Sciatic nerve (tissue), 2 donors: ENCODE data around the gene PRKG1. TPM values are rescaled to one million over a fixed set of nuclear protein-coding genes. Genes with fewer than 3 reads are reported as not detected.
"Not testable (repeated sequence)": the region's sequence is repeated elsewhere in the genome, so short reads cannot be mapped to it uniquely, and the experiment has no call there.

Experiments used
- ATAC-seq: fragments of 200-7000 bp; cut with Tn5 transposase; one replicate; pipeline ENCODE4 v1.9.1; 2020; ENCODE audit warnings: mild to moderate bottlenecking, moderate library complexity
- DNase-seq: peaks from one replicate; pipeline ENCODE4 v3.0.0-alpha.2; 2020; ENCODE audit warnings: low spot score
- intact Hi-C: fragments of 100-400 bp; cut with DNase I; formaldehyde crosslinking; loops from one replicate; pipeline ENCODE4 v1.14.2; 2022
- total RNA-seq: library from RNA; stranded (reverse); fragmentation: NEBNext Ultra II Directional; extraction: Animal tissue kit (Norgen Biotek cat#: 25700); gene quantifications from one replicate; pipeline ENCODE4 v1.2.1, GENCODE V29; 2021
- donor health status: DM: no; HTN: no; CAD: no.
- donor health status: DM: no; HTN: no; CAD: no.

The PRKG1 gene
- total RNA-seq, 1 donor from 2014 or later = 20.0 TPM

- intact Hi-C loops = no loop called here
- no peak for DNase-seq
- ATAC-seq = no peak
These were observed 353.5 kb downstream of the PRKG1 start for GRCh38 chr10:51427758-51428157.

- DNase-seq (no peak), ATAC-seq (no peak)
- intact Hi-C loops = no loop called here
These were observed 356.2 kb downstream of the PRKG1 start for GRCh38 chr10:51430506-51430905.

GRCh38 chr10:51433949-51434475 is 359.7 kb downstream of the PRKG1 start:
- DNase-seq (no peak), ATAC-seq (no peak)
- intact Hi-C loops = no loop called here

- intact Hi-C loops = no loop called here
- ATAC-seq (no peak), DNase-seq (no peak)
These were observed 362.5 kb downstream of the PRKG1 start for GRCh38 chr10:51436805-51437204.

GRCh38 chr10:51439645-51440044 is 365.4 kb downstream of the PRKG1 start:
- no peak for DNase-seq
- no peak for ATAC-seq
- intact Hi-C loops = no loop called here

GRCh38 chr10:51445588-51445987 is 371.3 kb downstream of the PRKG1 start:
- no peak for ATAC-seq
- intact Hi-C loops = no loop called here
- DNase-seq = no peak

GRCh38 chr10:51447119-51447518 is 372.8 kb downstream of the PRKG1 start:
- DNase-seq (no peak), ATAC-seq (no peak)
- intact Hi-C loops = no loop called here

- intact Hi-C loops, DNase-seq, ATAC-seq: not testable (repeated sequence)
These were observed 381.5 kb downstream of the PRKG1 start for GRCh38 chr10:51455762-51456161.

- intact Hi-C loops = no loop called here
- ATAC-seq (no peak), DNase-seq (no peak)
These were observed 385.2 kb downstream of the PRKG1 start for GRCh38 chr10:51459476-51459875.

GRCh38 chr10:51462076-51462779 is 387.9 kb downstream of the PRKG1 start:
- ATAC-seq = no peak
- no peak for DNase-seq
- intact Hi-C loops = no loop called here

- ATAC-seq = no peak
- intact Hi-C loops = no loop called here
- DNase-seq = no peak
These were observed 394.1 kb downstream of the PRKG1 start for GRCh38 chr10:51468424-51468823.

- intact Hi-C loops = no loop called here
- DNase-seq = no peak
- no peak for ATAC-seq
These were observed 395.4 kb downstream of the PRKG1 start for GRCh38 chr10:51469686-51470085.

GRCh38 chr10:51471271-51471670 is 397.0 kb downstream of the PRKG1 start:
- intact Hi-C loops = no loop called here
- no peak for ATAC-seq
- DNase-seq = no peak

- intact Hi-C loops = no loop called here
- ATAC-seq (no peak), DNase-seq (no peak)
These were observed 397.9 kb downstream of the PRKG1 start for GRCh38 chr10:51472154-51472553.

GRCh38 chr10:51479711-51480110 is 405.4 kb downstream of the PRKG1 start:
- DNase-seq (no peak), ATAC-seq (no peak)
- intact Hi-C loops = no loop called here

- DNase-seq = no peak
- ATAC-seq = no peak
These were observed 411.4 kb downstream of the PRKG1 start for GRCh38 chr10:51485668-51486067.

GRCh38 chr10:51487576-51487975 is 413.3 kb downstream of the PRKG1 start:
- ATAC-seq (no peak), DNase-seq (no peak)
- intact Hi-C loops = no loop called here

More at GRCh38 chr10:51485668-51486067, 411.4 kb downstream of the PRKG1 start:
- intact Hi-C loops = no loop called here

GRCh38 chr10:51488766-51489408 is 414.6 kb downstream of the PRKG1 start:
- intact Hi-C loops = no loop called here
- ATAC-seq (no peak), DNase-seq (no peak)

- DNase-seq = no peak
- no peak for ATAC-seq
- intact Hi-C loops = no loop called here
These were observed 424.1 kb downstream of the PRKG1 start for GRCh38 chr10:51498424-51498823.

GRCh38 chr10:51501396-51501795 is 427.1 kb downstream of the PRKG1 start:
- DNase-seq (no peak), ATAC-seq (peak; percentile 70)
- intact Hi-C loops = no loop called here

- ATAC-seq (no peak), DNase-seq (no peak)
- intact Hi-C loops = no loop called here
These were observed 427.8 kb downstream of the PRKG1 start for GRCh38 chr10:51502124-51502523.
